IMR-90 (cell line): Measurements from ENCODE around the gene MAPRE2.

Experiments
- BHLHE40 ChIP-seq: fragments of 150-350 bp; IDR thresholded peaks from 2 replicates; pipeline ENCODE4 v1.6.1; 2016; ENCODE audit warnings: mild to moderate bottlenecking, low read depth, low read length
- CHD1 ChIP-seq: IDR thresholded peaks from 2 replicates; pipeline ENCODE4 v1.6.1; 2012; ENCODE audit warnings: low read depth, low read length, improper control_type of control experiment
- CTCF ChIP-seq: conservative IDR thresholded peaks from 2 replicates; pipeline ENCODE4 v1.5.1; 2012; ENCODE audit warnings: mild to moderate bottlenecking, low read depth, low read length, improper control_type of control experiment
- MAFK ChIP-seq: IDR thresholded peaks from 2 replicates; pipeline ENCODE4 v1.6.1; 2012; ENCODE audit warnings: low read depth, low read length, improper control_type of control experiment
- MAZ ChIP-seq: IDR thresholded peaks from 2 replicates; pipeline ENCODE4 v1.6.1; 2012; ENCODE audit warnings: low read depth, mild to moderate bottlenecking, low read length, improper control_type of control experiment, moderate library complexity, borderline replicate concordance
- POLR2A ChIP-seq: IDR thresholded peaks from 2 replicates; pipeline ENCODE4 v1.6.1; 2012; ENCODE audit warnings: mild to moderate bottlenecking, low read depth, low read length
- RAD21 ChIP-seq: IDR thresholded peaks from 2 replicates; pipeline ENCODE4 v1.6.1; 2012; ENCODE audit warnings: low read length, improper control_type of control experiment
- RCOR1 ChIP-seq: IDR thresholded peaks from 2 replicates; pipeline ENCODE4 v1.6.1; 2012; ENCODE audit warnings: mild to moderate bottlenecking, low read length, improper control_type of control experiment; ENCODE audit not compliant: insufficient replicate concordance
- SMC3 ChIP-seq: fragments of 150-350 bp; IDR thresholded peaks from 2 replicates; pipeline ENCODE4 v1.6.1; 2016; ENCODE audit warnings: low read depth, mild to moderate bottlenecking, antibody characterized with exemption, low read length, moderate library complexity
- USF2 ChIP-seq: fragments of 150-350 bp; IDR thresholded peaks from 2 replicates; pipeline ENCODE4 v1.6.1; 2017; ENCODE audit warnings: mild to moderate bottlenecking, antibody characterized with exemption, low read length, low read depth

- TF ChIP-seq CTCF, result no peak
- no peak for TF ChIP-seq POLR2A
- no peak for TF ChIP-seq MAFK
- no peak for TF ChIP-seq CHD1
- TF ChIP-seq BHLHE40, result no peak
- TF ChIP-seq USF2, result no peak
- no peak for TF ChIP-seq SMC3
- TF ChIP-seq MAZ, result no peak
- TF ChIP-seq RAD21, result no peak
- TF ChIP-seq RCOR1, result no peak
Measured at GRCh38 chr18:35190948-35191697, 149.9 kb downstream of the MAPRE2 start.
